AG20443 (cell line): ENCODE measurements around the gene AASDH.

ENCODE experiments used
- DNase-seq: peaks from one replicate; pipeline ENCODE4 v3.0.0; 2012; ENCODE audit warnings: low spot score, mixed read lengths

Gene AASDH, protein sequence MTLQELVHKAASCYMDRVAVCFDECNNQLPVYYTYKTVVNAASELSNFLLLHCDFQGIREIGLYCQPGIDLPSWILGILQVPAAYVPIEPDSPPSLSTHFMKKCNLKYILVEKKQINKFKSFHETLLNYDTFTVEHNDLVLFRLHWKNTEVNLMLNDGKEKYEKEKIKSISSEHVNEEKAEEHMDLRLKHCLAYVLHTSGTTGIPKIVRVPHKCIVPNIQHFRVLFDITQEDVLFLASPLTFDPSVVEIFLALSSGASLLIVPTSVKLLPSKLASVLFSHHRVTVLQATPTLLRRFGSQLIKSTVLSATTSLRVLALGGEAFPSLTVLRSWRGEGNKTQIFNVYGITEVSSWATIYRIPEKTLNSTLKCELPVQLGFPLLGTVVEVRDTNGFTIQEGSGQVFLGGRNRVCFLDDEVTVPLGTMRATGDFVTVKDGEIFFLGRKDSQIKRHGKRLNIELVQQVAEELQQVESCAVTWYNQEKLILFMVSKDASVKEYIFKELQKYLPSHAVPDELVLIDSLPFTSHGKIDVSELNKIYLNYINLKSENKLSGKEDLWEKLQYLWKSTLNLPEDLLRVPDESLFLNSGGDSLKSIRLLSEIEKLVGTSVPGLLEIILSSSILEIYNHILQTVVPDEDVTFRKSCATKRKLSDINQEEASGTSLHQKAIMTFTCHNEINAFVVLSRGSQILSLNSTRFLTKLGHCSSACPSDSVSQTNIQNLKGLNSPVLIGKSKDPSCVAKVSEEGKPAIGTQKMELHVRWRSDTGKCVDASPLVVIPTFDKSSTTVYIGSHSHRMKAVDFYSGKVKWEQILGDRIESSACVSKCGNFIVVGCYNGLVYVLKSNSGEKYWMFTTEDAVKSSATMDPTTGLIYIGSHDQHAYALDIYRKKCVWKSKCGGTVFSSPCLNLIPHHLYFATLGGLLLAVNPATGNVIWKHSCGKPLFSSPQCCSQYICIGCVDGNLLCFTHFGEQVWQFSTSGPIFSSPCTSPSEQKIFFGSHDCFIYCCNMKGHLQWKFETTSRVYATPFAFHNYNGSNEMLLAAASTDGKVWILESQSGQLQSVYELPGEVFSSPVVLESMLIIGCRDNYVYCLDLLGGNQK

DNA sequence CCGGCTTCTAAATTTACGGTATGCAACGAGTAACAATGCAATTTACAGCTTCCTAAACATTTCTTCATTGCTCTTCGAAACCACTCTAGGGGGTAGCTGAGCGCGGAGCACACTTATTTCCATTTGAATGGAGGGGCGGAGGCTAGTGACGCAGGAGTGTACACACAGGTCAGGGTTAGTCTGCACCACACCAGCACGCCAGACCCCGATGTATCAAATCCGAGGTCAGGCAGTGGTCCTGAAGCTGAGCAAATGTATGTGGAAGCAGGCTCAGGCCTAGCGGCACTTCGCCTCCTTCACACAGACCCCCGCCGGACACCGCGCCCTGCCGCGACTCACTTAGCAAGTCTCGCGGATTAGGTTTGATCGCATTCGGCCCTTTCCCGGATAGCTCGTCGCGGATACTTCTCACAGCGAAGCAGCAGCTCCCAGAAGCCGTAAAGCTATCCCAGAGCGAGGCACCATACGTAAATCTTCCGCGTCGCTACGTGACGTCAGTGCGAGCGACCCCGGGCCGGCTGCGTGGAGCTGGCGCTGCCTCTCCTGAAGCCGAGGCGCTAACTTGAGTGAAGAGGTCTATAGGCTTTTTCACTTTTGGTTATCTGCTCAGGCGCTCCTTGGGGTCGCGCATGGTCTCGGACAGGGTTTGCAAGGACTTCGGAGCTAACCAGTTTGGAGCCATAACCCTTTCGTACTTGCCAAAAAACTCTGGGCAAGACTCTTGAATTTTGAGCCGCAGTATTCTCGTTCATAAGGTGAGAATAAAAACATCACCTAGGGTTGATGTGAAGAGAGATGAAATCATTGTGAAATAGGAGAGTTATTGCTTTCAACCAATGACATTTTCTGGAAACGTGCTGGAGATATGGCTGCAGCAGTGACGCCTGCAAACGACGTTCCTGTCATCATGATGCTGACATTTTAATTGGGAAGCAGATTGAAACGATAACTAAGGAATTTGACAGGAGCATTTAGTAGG is at the start of gene AASDH:
TSS of gene AASDH (minus strand) at position 469 of the 979 bp plus-strand sequence. CDS start 3,192 bp downstream, outside the sequence.
- DNase-seq: peak; percentile 97

DNA sequence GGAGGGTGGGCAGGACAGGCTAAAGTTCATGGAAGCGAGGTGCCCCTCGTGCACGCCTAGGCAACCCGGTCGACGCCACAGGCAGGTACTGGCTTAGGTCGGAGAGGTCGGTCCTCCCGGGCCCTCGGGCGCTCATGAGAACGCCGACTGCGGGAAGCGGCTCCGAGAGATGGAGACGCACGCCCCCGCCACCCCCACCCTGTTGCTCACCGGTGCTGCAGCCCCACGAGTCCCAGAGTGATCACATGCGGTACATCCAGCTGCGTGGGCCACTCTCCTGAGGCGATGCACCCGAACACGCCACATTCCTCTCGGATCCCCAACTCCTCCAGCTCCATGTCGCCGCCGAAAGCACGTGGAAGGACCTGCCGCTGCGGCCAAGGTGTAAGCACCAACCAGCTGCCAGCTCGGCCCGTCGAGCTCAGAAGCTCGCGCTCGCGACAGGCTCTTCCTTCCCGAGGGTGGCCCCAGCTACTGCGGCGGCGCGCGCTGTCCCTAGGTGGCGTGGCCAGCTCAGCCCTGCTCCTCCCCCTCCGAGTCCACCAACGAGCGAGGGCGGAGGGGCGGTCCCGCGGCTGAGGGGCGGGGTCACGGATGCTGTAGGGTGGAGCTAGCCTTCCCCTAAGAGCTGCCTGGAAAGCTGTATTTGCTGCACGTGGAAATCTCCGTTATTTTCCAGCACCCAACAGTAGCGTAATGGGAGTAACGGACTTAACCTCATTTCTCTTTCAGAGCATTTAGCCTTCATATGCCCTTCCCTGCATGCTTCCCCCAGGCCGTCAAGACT is 48.0 kb upstream of the AASDH start, which contains the start of gene PPAT:
TSS of gene PPAT (minus strand) at position 476 of the 787 bp plus-strand sequence. CDS start at position 338, 138 bp downstream.
- peak; percentile 99 for DNase-seq

DNA sequence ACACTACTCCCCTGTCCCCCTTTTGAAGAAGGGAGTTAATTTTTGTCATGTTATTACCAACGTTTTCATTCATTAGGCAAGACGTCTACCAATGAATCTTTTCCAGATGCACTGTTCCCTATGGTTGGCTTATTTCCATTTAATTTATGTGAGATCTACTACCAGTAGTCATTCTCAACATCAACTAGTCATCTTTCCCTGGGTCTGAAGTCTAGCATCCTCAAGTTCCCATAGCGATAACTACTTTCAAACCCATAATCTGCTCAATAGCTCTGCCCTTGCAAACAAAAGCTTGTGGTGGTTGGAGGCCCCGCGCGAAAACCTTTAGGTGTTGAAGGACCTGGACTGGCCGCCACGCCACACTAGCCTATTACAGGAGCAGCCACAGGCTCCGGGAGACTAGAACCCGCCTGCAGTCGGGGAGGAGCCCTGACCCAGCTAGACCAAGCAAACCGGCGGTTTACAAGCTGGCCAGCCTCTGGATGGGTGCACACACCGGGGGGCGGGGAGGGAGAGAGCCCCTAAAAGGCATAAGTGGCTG is 47.4 kb upstream of the AASDH start:
- peak; percentile 54 for DNase-seq

DNA sequence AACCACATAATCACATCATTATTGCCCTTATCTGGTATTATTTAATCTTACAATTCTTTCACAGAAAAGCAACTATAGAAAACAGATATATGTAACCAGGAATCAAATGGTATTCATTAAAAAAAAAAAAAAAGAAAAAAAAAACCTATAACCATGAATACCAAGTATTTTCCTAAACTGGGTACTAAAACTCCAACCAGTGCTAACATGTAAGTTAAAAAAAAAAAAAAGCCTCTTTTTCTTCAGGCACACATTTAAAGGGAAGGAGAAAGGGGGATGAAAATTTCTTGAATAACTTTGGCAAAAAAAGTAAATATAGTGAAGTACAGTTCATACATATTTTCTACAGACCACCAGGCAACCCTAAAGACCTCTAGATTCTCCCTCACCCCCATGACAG is 46.0 kb upstream of the AASDH start:
- no peak for DNase-seq

DNA sequence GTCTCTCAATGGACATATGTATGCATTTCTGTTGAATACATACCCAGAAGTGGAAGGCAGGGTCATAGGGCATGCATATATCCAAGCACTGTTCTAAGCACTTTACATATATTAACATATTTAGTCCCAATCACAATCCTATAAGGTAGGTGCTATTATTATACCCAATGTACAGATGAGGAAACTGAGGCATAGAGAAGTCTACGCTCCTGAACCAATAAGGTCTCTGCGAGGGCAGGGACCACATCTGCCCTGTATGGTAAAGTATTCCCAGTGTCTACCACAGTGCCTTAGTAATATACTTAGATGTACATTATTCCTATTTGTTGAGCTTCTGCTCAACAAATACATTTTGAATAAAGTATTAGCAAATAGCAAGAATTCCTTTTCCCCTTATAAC is 42.9 kb upstream of the AASDH start:
- DNase-seq: no peak

DNA sequence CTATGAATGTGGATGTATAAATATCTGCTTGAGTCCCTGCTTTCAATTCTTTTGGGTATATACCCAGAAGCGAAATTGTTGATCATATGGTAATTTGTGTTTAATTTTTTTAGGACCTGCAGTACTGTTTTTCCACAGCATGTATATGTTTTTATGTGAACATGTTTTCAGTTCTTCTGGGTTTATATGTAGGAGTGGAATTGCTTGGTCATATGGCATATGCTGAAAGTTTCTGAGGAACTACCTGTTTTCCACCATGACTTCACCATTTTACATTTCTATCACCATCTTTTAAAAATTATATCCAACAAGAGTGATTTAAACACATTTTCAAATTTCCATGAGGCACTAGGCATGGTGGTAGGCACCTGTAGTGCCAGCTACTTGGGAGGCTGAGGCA is 39.9 kb upstream of the AASDH start:
- no peak for DNase-seq

DNA sequence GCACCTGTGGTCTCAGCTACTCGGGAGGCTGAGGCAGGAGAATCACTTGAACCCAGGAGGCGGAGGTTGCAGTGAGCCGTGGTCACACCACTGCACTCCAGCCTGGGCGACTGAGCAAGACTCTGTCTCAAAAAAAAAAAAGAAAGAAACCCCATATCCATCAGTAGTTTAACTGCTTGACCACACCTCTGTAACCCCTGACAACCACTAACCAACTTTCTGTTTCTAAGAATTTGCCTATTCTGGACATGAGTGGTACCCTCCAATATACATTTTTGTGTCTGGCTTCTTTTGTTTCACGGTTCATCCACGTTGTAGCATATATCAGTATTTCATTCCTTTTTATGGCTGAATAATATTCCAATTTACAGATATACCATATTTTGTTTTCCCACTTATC is 39.0 kb upstream of the AASDH start:
- DNase-seq: no peak

DNA sequence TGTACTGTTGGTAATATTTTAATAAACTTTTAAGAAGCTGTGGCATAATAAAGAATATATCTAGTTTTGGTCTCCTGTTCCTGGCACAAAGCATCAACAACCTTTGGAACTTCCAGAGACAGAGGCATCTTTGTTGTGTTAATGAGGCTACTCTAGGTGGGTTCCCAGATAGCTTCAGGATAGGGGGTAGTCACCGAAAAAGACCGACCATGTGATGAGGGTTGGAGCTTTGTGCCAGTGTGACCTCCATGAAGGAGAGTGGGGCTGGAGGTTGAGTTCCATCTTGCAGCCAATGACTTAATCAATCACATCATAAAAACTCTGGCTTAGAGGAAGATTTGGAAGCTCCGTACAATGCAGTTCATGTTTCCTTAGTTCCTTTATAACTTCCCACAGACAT is 38.2 kb upstream of the AASDH start:
- DNase-seq: no peak

DNA sequence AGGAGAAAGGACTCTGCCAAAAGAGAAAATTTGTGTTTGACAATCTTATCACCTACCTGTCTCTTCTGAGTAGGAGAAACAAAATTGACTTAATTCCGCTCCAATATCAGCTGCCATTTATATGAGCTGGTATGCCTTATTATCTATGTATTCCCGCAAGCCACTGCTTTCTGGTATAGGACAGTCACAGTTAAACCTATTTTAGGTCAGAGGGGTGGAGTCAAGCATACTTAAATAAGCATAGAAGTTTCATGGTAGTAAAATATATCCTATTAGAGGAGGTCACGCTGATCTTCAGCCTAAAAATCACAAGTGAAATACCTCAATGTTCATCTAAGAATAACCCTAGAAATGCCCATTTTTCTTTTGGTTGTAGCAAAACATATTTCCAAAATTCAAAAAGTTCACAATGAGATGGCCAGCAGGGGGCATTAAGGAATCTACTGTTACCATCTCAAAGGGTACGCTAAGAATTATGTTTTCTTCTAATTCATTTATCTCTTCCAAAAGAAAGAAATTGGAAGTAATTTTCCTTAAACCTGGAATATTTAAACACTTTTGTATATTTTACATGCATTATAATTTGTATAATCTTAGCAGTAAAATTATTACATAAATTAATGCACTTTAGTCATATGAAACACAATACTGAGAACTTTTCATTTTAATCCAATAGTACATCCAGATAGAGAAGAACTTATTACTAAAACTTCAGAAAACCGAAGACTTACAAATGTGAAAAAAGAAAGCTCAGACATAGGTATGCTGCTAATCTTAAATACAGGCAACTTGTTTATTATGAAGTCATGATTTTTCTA is 37.6 kb upstream of the AASDH start:
- peak; percentile 42 for DNase-seq

DNA sequence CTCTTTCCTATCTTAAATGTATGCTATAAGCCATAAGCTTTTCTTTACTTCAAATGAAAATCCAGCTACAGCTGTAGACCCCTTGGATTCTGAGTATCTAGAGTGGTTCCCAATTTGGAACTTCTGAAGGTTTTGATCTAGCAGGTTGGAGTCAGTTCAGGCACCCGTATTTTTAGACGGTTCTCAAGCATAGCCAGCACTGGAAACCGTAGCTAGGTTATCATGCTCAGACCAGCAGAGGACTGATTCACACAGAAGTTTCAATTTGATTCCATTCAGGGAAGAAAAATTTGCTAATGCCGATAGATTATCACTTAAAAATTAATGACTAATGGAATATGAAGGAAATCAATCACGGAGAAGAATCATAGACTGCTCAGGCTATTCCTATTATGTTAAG is 36.9 kb upstream of the AASDH start:
- DNase-seq: no peak

DNA sequence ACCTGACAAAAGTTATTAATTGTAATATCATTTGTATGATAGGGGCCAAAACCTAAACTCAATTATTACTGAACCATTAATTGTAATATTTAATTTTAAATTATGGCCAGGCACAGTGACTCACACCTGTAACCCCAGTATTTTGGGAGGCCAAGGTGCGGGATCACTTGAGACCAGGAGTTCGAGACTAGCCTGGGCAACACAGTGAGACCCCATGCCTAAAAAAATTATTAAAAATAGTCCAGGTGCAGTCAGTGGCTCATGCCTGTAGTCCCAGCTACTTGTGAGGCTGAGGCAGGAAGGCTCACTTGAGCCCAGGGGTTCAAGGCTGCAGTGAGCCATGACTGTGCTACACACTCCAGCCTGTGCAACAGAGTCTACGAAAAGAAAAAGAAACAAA is 30.1 kb upstream of the AASDH start:
- no peak for DNase-seq

DNA sequence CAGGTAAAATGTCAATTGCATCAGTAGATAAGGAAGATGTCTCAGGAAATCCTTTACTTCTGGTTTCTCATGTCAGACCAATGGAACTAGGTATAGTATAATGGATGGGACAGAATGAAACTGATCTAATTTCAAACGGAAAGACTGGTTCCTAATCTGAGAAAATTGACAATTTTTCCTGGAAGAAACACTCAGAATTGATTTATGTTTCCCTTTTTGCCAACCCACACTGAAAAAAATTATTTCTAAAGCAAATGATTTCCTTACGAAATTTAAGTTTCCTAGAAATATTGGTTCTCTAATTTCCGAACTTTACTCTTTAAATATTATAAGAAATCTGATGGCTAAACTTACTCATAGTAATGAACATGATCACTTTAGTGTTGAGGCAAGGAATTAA is 29.1 kb upstream of the AASDH start:
- DNase-seq: no peak

DNA sequence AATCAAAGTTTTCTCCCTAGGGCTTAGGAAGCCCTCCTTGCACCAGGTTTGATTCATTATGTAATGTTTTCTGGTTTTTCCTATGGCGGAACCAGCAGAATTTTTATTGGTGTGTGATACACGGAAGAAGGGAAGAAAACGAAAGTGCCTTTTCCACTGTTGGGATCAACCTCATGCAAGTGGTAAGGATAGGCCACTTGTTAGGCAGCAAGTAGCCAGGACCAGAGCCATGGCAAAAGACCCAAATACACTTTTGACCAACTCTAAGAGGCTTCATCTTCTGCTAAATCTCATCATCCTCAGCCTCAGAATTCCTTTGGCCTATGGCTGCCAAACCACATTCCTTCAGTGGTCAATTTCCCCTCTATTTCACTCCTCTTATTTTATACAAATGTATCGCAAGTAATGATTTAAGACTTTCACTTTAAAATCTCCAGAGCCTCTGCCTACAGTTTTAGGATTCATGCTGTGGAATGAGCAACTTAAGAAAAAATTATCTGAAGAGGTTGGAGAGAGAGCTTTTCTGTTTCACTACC is 26.9 kb upstream of the AASDH start:
- DNase-seq: no peak

DNA sequence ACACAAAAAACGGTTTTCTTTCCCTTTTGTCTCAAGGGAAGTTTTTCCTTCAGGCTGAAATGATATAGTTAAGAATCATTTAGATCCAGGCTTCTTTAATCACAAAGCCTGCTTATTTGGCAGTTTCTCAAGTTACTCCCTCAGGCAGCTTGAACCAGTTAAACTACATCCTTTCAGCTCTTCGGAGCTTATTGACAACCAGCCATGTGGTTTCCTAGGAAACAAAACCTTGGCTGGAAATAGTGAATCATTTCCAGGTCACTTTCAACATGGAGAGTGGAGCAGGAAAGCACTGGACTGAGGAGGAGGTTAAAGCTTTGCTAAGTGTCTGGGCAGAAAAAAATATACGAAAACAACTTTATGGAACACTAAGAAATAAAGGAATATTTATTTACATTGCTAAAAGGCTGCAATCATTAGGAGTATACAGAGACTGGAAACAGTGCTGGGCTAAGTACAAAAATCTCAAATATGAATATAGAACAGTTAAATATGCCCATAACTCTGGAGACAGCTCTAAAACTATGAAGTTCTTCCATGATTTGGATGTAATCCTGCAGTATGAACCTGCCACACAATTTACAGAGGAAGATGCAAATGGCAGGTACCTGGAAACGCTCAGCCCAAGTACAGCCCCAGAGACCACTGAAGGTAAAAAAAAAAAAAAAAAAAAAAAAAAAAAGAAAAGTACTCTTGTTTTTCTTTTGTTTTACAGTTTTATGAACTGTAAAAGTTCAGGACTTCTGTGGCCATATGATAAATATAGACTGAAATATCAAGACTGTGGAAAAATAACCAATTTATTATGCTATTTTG is 23.2 kb upstream of the AASDH start:
- peak; percentile 87 for DNase-seq

DNA sequence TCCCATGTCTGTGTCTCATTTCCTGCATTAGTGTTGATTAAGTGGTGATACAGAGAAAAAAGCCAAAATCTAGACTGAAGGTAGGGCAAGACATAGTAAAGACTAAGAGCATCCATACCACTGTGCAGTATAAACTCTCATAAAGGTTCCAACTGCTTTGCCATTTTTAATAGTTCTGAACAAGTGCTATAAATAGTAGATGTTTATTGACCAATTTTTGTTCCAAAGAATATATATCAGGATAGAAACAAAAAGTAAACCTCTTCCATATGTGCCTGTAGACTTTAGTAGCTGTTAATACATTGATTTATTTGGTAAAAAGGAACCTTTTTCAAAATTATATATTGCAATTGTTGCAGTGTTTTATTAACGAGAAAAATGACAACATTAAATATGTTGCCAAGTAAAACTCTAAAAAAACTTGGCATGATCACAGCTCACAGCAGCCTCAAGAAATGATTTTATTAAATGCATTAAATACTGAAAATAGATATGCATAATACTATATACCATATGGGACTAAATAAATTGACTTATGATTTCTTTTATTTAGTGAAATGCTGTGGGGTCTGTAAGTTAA is 22.3 kb upstream of the AASDH start:
- DNase-seq: no peak

DNA sequence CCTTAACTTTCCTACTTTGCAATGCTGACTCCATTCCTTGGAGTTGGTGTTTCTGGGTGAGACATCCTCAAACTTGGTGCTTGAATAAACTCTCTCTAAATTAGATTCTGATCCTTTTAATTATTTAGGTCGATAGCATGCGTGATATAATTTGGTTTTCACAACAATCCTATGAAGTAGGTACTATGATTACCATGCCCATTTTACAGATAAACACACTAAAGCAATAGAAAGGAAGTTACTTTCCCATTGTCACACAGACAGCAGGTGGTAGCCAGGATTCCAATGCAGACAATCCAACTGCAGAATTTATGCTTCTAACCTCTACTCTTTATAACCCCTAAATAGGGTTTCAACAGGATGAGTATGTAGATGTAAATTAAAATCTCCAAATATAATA is 21.7 kb upstream of the AASDH start:
- DNase-seq: no peak

DNA sequence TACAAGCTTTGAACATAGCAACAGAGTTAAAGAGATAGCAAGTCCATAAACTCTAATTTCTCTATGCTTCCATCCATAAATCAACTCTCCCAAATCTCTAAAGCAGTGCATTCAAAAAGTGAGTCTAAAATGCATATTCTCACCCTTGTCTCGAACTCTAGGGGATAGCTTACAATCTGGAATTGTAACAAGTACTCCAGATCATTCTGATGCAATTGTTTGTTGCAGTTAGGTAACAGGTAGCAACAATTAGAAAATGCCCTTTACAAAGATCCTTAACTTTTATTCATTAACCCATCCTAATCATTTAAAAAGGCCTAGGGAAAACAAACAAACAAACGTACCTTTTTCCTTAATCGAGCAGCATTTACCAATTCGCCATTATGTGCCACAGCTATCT is 18.9 kb upstream of the AASDH start:
- DNase-seq: no peak

DNA sequence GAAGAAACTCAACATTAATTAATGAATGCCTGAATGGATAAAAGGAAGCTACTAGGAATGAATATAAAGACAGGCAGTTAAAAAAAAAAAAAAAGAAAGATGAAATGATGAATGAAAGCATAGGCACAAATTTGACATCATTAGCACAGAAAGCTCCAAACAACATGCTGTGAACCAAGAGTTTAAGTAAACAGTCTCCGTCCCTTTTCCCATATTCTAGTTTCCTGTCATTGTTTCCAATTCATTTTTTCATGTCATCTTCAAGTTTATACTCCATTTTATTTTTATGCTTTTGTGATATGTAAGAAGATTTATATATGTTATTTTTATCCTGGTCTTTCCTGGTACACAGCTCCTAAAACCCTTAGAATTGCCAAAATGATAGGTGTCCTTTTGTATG is 17.7 kb upstream of the AASDH start:
- no peak for DNase-seq
